Measurements from ENCODE around the gene NDUFC2. TPM values are rescaled to one million over a fixed set of nuclear protein-coding genes. Genes with fewer than 3 reads are reported as not detected.

Gene NDUFC2
- total and polyA plus RNA-seq, 2 of the 8 experiments (the other 6 are each of a cell fraction or from before 2014, with no cell fraction given) = 216 to 356 TPM

DNA sequence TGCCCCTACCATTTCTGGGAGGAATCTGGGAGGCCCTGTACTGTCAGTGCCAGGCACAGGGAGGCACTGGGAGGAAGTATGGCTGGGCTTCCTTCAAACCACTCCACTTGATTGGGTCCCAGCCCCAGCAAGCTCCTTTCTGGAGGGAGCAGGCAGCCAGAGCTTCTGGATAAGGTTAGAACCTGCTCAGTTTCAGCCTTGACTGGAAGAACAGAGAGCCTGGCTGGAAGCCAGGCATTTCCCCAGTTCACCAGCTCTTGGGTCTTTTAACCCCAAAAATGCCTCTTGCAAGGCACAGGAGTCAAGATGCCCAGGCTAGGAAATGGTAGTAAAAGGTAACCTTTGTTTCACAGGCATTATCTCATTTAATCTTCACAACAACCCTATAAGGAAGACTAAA lies 47.6 kb downstream of the NDUFC2 start:
- Histone ChIP-seq H2BK15ac (ENCODE audit: low read length) (no peak overlapping the region), H4K5ac (ENCODE audit: insufficient read length, low read depth, low read length) (no peak overlapping the region), H2AK5ac (ENCODE audit: low read depth, low read length) (no peak overlapping the region), H3K79me1 (ENCODE audit: low read depth, low read length) (no peaks in the 10 kb centered on the region), H3K4me1 (replicated peaks in 1 of 4; ENCODE audit: control insufficient read depth in 3 of 4, insufficient read depth in 4 of 4, low read length in 3 of 4) (peaks cover 0 to 6% (median 0%) of the 10 kb centered on the region in 4 experiments; a peak in 1 of 7 replicates), H3K23ac (ENCODE audit: insufficient read length) (no peak overlapping the region), H2AFZ (ENCODE audit: low read length) (no peak overlapping the region), H2BK20ac (ENCODE audit: low read length) (no peak overlapping the region), H3K27ac (ENCODE audit: low read depth, low read length) (no peak overlapping the region), H3K9me3 (ENCODE audit: insufficient read depth in 2 of 2, low read depth in 1 of 2, low read length in 1 of 2) (no peaks in the 10 kb centered on the region), H3K4me3 (ENCODE audit: extremely low read depth in 1 of 4, insufficient read depth in 2 of 4, low read depth in 3 of 4, low read length in 4 of 4) (no peak overlapping the region), H3K36me3 (ENCODE audit: control insufficient read depth in 2 of 4, insufficient read depth in 4 of 4, low read length in 3 of 4) (no peaks in the 10 kb centered on the region), H2BK12ac (ENCODE audit: low read depth, low read length) (no peak overlapping the region), H3K18ac (ENCODE audit: extremely low read depth, low read length) (no peak overlapping the region), H3K23me2 (ENCODE audit: low read depth, low read length) (no peaks in the 10 kb centered on the region), H3K27me3 (replicated peaks in 1 of 4; ENCODE audit: control insufficient read depth in 3 of 4, extremely low read depth in 1 of 4, insufficient read depth in 3 of 4, low read length in 3 of 4) (no peaks in the 10 kb centered on the region), H3K4me2 (ENCODE audit: insufficient read depth in 1 of 2, low read depth in 2 of 2, low read length in 2 of 2) (no peak overlapping the region), H3K56ac (replicated peaks; ENCODE audit: insufficient read length, low read depth, low read length) (no peak overlapping the region), H4K91ac (replicated peaks; ENCODE audit: insufficient read length, low read length) (no peak overlapping the region), H3K14ac (ENCODE audit: insufficient read length) (no peak overlapping the region), H3K4ac (replicated peaks; ENCODE audit: insufficient read length, low read depth, low read length) (no peak overlapping the region), H4K8ac (ENCODE audit: extremely low read depth, insufficient read depth, low read length) (no peak overlapping the region), H2BK5ac (ENCODE audit: low read depth, low read length) (no peak overlapping the region), H3K9ac (replicated peaks in 1 of 4; ENCODE audit: extremely low read depth in 1 of 4, low read depth in 3 of 4, low read length in 3 of 4) (no peak overlapping the region), H3K79me2 (ENCODE audit: control insufficient read depth in 1 of 2, insufficient read depth in 2 of 2, low read length in 2 of 2) (no peaks in the 10 kb centered on the region), H4K20me1 (replicated peaks in 1 of 2; ENCODE audit: control insufficient read depth in 1 of 2, insufficient read depth in 2 of 2, low read length in 2 of 2) (no peaks in the 10 kb centered on the region), H2BK120ac (replicated peaks; ENCODE audit: low read depth, low read length) (no peak overlapping the region)
- no peak for DNase-seq (ENCODE audit: low read depth in 1 of 2, low spot score in 2 of 2)
- TF ChIP-seq EZH2 (IDR thresholded peaks at IDR 0.05; ENCODE audit: low read depth, low read length, severe bottlenecking) = no peak
- TF ChIP-seq, protein P1, sequence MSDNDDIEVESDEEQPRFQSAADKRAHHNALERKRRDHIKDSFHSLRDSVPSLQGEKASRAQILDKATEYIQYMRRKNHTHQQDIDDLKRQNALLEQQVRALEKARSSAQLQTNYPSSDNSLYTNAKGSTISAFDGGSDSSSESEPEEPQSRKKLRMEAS (IDR thresholded peaks at IDR 0.05) = no peak
- no peak for FAIRE-seq
- ChIA-PET CTCF (ENCODE audit: partially characterized antibody) (interaction anchor here (9.0 kb wide), 1 partner anchor 13 kb away, joined by 92 read pairs; no protein-coding TSS in a partner anchor), POLR2A (ENCODE audit: partially characterized antibody) (interaction anchor here (2.1 kb wide), 1 partner anchor 11 kb away, joined by 11 read pairs; no protein-coding TSS in a partner anchor)

All from H1 (cell line).